Thoracic aorta (tissue), 2 donors: ENCODE results near the gene TNNI2. TPM values are rescaled to one million over a fixed set of nuclear protein-coding genes. Genes with fewer than 3 reads are reported as not detected.
A peak's percentile ranks its signal among the peaks of the same experiment; 100 is the strongest.

Source experiments
- ATAC-seq: fragments of 150-250 bp; one replicate; pipeline ENCODE4 v1.8.0; 2017; ENCODE audit warnings: low read depth; ENCODE audit not compliant: insufficient number of reproducible peaks, low FRiP score
- DNase-seq: peaks from one replicate; pipeline ENCODE4 v3.0.0-alpha.2; 2020; ENCODE audit warnings: low spot score
- H3K27ac ChIP-seq, 2 donors: fragments of 200-600 bp; sonication (generic); 1 replicate in 1 of 2; 2 replicates in 1 of 2; pipeline ENCODE4 v1.5.1; 2016; ENCODE audit warnings: mild to moderate bottlenecking in 2 of 2, moderate library complexity in 2 of 2
- H3K27me3 ChIP-seq: fragments of 200-600 bp; sonication (generic); replicated peaks from 2 replicates; pipeline ENCODE4 v1.6.0; 2016; ENCODE audit warnings: mild to moderate bottlenecking; ENCODE audit not compliant: insufficient read depth
- H3K36me3 ChIP-seq: fragments of 200-600 bp; sonication (generic); one replicate; pipeline ENCODE4 v1.5.1; 2016
- H3K4me1 ChIP-seq, 2 donors: fragments of 200-600 bp; sonication (generic); 1 replicate in 1 of 2; 2 replicates in 1 of 2; pipeline versions ENCODE4 v1.5.1 to v1.6.0; 2016; ENCODE audit warnings: low read depth in 2 of 2, mild to moderate bottlenecking in 1 of 2; ENCODE audit not compliant: control insufficient read depth in 1 of 2
- H3K4me3 ChIP-seq: fragments of 200-600 bp; sonication (generic); 2 replicates; pipeline ENCODE4 v1.5.1; 2016; ENCODE audit warnings: mild to moderate bottlenecking
- H3K9me3 ChIP-seq: fragments of 200-600 bp; sonication (generic); 2 replicates; pipeline ENCODE4 v1.5.1; 2016
- CTCF ChIP-seq: fragments of 200-600 bp; sonication (generic); IDR thresholded peaks from one replicate; pipeline ENCODE4 v1.5.1; 2019; ENCODE audit warnings: antibody characterized with exemption
- total RNA-seq, 2 donors: library from RNA; depleted of rRNA; stranded (reverse); fragments of >200 nt; gene quantifications; one replicate each; pipeline versions ENCODE4 v1.1.0 to v1.2.3, GENCODE V29; 2016

TNNI2 gene
- total RNA-seq, 2 donors from 2014 or later, result not detected

- TF ChIP-seq CTCF, result no peak
- H3K4me1 ChIP-seq, result peaks cover 9 to 20% of the 10 kb centered on the region in 2 donors
- no peaks in the 10 kb centered on the region for H3K27me3 ChIP-seq
- H3K27ac ChIP-seq, result no peak overlapping the region
- H3K4me3 ChIP-seq, result no peak overlapping the region
- ATAC-seq (no peak), DNase-seq (no peak)
- no peaks in the 10 kb centered on the region for H3K9me3 ChIP-seq
- H3K36me3 ChIP-seq, result no peaks in the 10 kb centered on the region
Observed at GRCh38 chr11:1815751-1816150, 23.0 kb upstream of the TNNI2 start.

DNA sequence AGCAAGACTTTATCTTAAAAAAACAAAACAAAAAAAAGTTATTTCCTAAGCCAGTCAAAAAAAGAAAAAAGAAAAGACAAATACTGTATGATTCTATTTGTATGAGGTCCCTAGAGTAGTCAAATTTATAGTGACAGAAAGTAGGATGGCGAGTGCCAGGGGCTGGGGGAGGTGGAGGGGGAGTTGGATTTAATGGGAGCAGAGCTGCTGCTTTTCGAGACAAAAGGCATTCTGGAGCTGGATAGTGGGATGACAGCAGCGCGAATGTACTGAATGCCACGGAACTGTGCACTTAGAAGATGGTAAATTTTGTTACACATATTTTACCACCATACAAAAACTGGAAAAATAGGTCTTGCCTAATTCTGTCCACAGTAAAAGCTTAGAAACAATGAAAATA is 21.8 kb upstream of the TNNI2 start:
- no peak for TF ChIP-seq CTCF
- peaks cover 10 to 25% of the 10 kb centered on the region in 2 donors for H3K4me1 ChIP-seq
- H3K4me3 ChIP-seq, result no peak overlapping the region
- DNase-seq (no peak), ATAC-seq (no peak)
- H3K9me3 ChIP-seq, result no peaks in the 10 kb centered on the region
- no peaks in the 10 kb centered on the region for H3K36me3 ChIP-seq
- H3K27ac ChIP-seq, result peak overlapping the region in 1 of 2 donors; percentile 42
- H3K27me3 ChIP-seq, result no peaks in the 10 kb centered on the region

GRCh38 chr11:1817511-1817910 is 21.3 kb upstream of the TNNI2 start:
- peak overlapping the region in 1 of 2 donors; percentile 42 for H3K27ac ChIP-seq
- no peaks in the 10 kb centered on the region for H3K9me3 ChIP-seq
- no peak for TF ChIP-seq CTCF
- no peak for ATAC-seq
- no peak for DNase-seq
- peaks cover 10 to 31% of the 10 kb centered on the region in 2 donors for H3K4me1 ChIP-seq
- no peaks in the 10 kb centered on the region for H3K36me3 ChIP-seq
- H3K27me3 ChIP-seq, result no peaks in the 10 kb centered on the region
- no peak overlapping the region for H3K4me3 ChIP-seq

DNA sequence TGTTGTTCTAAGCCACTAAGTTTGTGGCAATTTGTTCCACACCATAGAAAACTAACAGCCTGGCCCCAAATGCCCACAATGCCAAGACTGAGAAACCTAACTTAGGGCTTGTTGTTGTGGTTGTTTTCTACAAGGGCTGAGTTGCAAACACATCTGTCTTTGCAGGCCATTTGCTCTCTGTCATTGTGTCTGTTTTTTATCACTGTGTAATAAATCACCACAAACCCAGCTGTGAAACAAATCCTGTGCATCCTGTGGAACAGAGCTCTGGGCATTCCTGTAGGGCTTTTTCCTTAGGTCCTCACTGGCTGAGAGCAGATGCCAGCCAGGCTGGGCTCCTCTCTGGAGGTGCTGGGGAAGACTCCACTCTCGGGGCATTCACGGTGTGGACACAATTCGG is 19.7 kb upstream of the TNNI2 start:
- no peaks in the 10 kb centered on the region for H3K27me3 ChIP-seq
- TF ChIP-seq CTCF, result no peak
- no peak overlapping the region for H3K4me3 ChIP-seq
- H3K4me1 ChIP-seq, result peaks cover 10 to 46% of the 10 kb centered on the region in 2 donors
- no peak for DNase-seq
- no peak overlapping the region for H3K27ac ChIP-seq
- no peaks in the 10 kb centered on the region for H3K9me3 ChIP-seq
- no peak for ATAC-seq
- no peaks in the 10 kb centered on the region for H3K36me3 ChIP-seq

GRCh38 chr11:1820463-1821325 is 18.1 kb upstream of the TNNI2 start:
- ATAC-seq (no peak), DNase-seq (no peak)
- no peak for TF ChIP-seq CTCF
- no peaks in the 10 kb centered on the region for H3K36me3 ChIP-seq
- H3K4me1 ChIP-seq, result peaks cover 22 to 62% of the 10 kb centered on the region in 2 donors
- H3K9me3 ChIP-seq, result no peaks in the 10 kb centered on the region
- peak overlapping the region; percentile 7 to 36 for H3K27ac ChIP-seq
- H3K27me3 ChIP-seq, result no peaks in the 10 kb centered on the region
- H3K4me3 ChIP-seq, result no peak overlapping the region
